Retinal pigment epithelial cell (primary cell): ENCODE measurements around the gene SORCS2.

Source experiments
- DNase-seq: peaks from one replicate; pipeline ENCODE4 v3.0.0-alpha.2; 2010; ENCODE audit warnings: low read depth
- H3K4me3 ChIP-seq: 2 replicates; pipeline ENCODE4 v1.5.1; 2011; ENCODE audit warnings: mild to moderate bottlenecking, low read length, control low read depth, moderate library complexity
- CTCF ChIP-seq: conservative IDR thresholded peaks from 2 replicates; pipeline ENCODE4 v1.5.1; 2011; ENCODE audit warnings: low read depth, low read length, control low read depth, inconsistent platforms

The SORCS2 gene

GRCh38 chr4:7156328-7156727 lies 36.0 kb upstream of the SORCS2 start:
- no peak for TF ChIP-seq CTCF
- no peak overlapping the region for H3K4me3 ChIP-seq

GRCh38 chr4:7156761-7157488 lies 35.4 kb upstream of the SORCS2 start:
- H3K4me3 ChIP-seq: no peak overlapping the region
- no peak for DNase-seq
- peak; percentile 72 for TF ChIP-seq CTCF

More at GRCh38 chr4:7156328-7156727, 36.0 kb upstream of the SORCS2 start:
- no peak for DNase-seq

GRCh38 chr4:7157666-7158065 lies 34.7 kb upstream of the SORCS2 start:
- DNase-seq: no peak
- no peak for TF ChIP-seq CTCF
- H3K4me3 ChIP-seq: no peak overlapping the region

- no peak for DNase-seq
- H3K4me3 ChIP-seq: no peak overlapping the region
- TF ChIP-seq CTCF: no peak
Observed at GRCh38 chr4:7158081-7158750, 34.1 kb upstream of the SORCS2 start.

- H3K4me3 ChIP-seq: no peak overlapping the region
- no peak for TF ChIP-seq CTCF
- no peak for DNase-seq
Observed at GRCh38 chr4:7158991-7159390, 33.3 kb upstream of the SORCS2 start.

- DNase-seq: no peak
- no peak overlapping the region for H3K4me3 ChIP-seq
- TF ChIP-seq CTCF: no peak
Observed at GRCh38 chr4:7159923-7160322, 32.4 kb upstream of the SORCS2 start.

- DNase-seq: no peak
- TF ChIP-seq CTCF: no peak
- H3K4me3 ChIP-seq: no peak overlapping the region
Observed at GRCh38 chr4:7160439-7160838, 31.9 kb upstream of the SORCS2 start.
